Endodermal cell (in vitro differentiated cells): ENCODE measurements around the gene TFDP3. TPM values are rescaled to one million over a fixed set of nuclear protein-coding genes. Genes with fewer than 3 reads are reported as not detected.

Experiments used
- DNase-seq: peaks from one replicate; pipeline ENCODE4 v3.0.0-alpha.2; 2017
- H3K27ac ChIP-seq: 2 replicates; pipeline ENCODE4 v1.5.1; 2013; ENCODE audit warnings: mild to moderate bottlenecking, low read depth, low read length, moderate library complexity
- H3K27me3 ChIP-seq: 2 replicates; pipeline ENCODE4 v1.6.1; 2013; ENCODE audit warnings: mild to moderate bottlenecking, low read length, moderate library complexity; ENCODE audit not compliant: insufficient read depth, control insufficient read depth, poor library complexity, severe bottlenecking
- H3K36me3 ChIP-seq: 2 replicates; pipeline ENCODE4 v1.7.0; 2013; ENCODE audit warnings: mild to moderate bottlenecking, low read length, moderate library complexity; ENCODE audit not compliant: control insufficient read depth, insufficient read depth
- H3K4me1 ChIP-seq: one replicate; pipeline ENCODE4 v1.7.0; 2013; ENCODE audit warnings: low read length; ENCODE audit not compliant: control insufficient read depth, insufficient read depth
- H3K4me3 ChIP-seq: 2 replicates; pipeline ENCODE4 v1.5.1; 2013; ENCODE audit warnings: mild to moderate bottlenecking, low read length, moderate library complexity
- H3K9ac ChIP-seq: 2 replicates; pipeline ENCODE4 v1.6.1; 2013; ENCODE audit warnings: mild to moderate bottlenecking, low read length, moderate library complexity; ENCODE audit not compliant: poor library complexity, severe bottlenecking; ENCODE audit errors: extremely low read depth
- H3K9me3 ChIP-seq: 2 replicates; pipeline ENCODE4 v1.6.1; 2013; ENCODE audit warnings: mild to moderate bottlenecking, low read length, moderate library complexity; ENCODE audit not compliant: control insufficient read depth
- H3K27ac Mint-ChIP-seq: 2 replicates; pipeline ENCODE4 v1.8.0; 2020; ENCODE audit warnings: mixed read lengths
- H3K27me3 Mint-ChIP-seq: 2 replicates; pipeline ENCODE4 v1.8.0; 2021; ENCODE audit warnings: mild to moderate bottlenecking, mixed read lengths; ENCODE audit not compliant: insufficient read depth
- H3K36me3 Mint-ChIP-seq: 2 replicates; pipeline ENCODE4 v1.8.0; 2020; ENCODE audit warnings: low read depth, mixed read lengths
- H3K4me1 Mint-ChIP-seq: 2 replicates; pipeline ENCODE4 v1.8.0; 2020; ENCODE audit warnings: mixed read lengths
- H3K4me3 Mint-ChIP-seq: 2 replicates; pipeline ENCODE4 v1.8.0; 2020; ENCODE audit warnings: mild to moderate bottlenecking, moderate library complexity, mixed read lengths
- H3K9me3 Mint-ChIP-seq: 2 replicates; pipeline ENCODE4 v1.8.0; 2020; ENCODE audit warnings: mild to moderate bottlenecking, mixed read lengths
- CTCF ChIP-seq: fragments of 200-600 bp; sonication (generic); conservative IDR thresholded peaks from 2 replicates; pipeline ENCODE4 v1.5.0; 2021; ENCODE audit warnings: antibody characterized with exemption, mild to moderate bottlenecking
- WGBS, 2 experiments: methylation state at CpG; one replicate each; pipeline versions ENCODE4 v1.1.5 to v1.1.7; 2013; ENCODE audit warnings: missing lambda C conversion rate in 2 of 2, mixed read lengths in 1 of 2; ENCODE audit not compliant: insufficient coverage in 1 of 2, insufficient read length in 1 of 2; 5-methylcytosine and 5-hydroxymethylcytosine counted together
- total RNA-seq, 2 donors: library from RNA; stranded (reverse); fragmentation: NEBNext Ultra II Directional in 1 of 2; extraction: Animal tissue kit (Norgen Biotek cat#: 25700) in 1 of 2; gene quantifications; 2 replicates in 1 of 2; 3 replicates in 1 of 2; pipeline ENCODE4 v1.2.1, GENCODE V29; 2021

TFDP3 gene
- total RNA-seq, 2 donors from 2014 or later = not detected

DNA sequence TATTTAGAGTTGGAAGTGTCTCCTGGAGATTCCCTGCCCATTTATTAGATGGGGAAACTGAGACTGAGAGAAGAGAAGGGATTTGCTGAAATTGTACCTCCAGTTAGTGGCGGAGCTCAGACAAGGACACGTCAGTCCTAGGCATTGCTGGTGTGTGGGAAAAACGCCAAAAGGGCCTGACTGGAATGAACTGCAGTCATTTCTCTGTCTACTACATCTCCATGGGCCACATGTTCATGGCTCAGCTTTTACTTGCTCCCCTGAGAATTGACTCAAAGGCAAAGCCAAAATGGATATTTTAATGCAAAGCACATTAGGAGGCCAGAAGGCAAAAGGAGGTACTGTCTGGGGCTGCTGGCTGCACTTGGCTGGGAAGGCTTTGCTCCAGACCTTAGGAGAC lies 3.9 kb downstream of the TFDP3 start:
- WGBS, 2 experiments = 100% methylated on average over 2 to 3 of the region's 3 CpGs
- no peaks in the 10 kb centered on the region for H3K9me3 Mint-ChIP-seq
- no peak overlapping the region for H3K4me3 ChIP-seq

GRCh38 chrX:133213117-133213516 lies 5.0 kb downstream of the TFDP3 start:
- Mint-ChIP-seq H3K9me3 (no peaks in the 10 kb centered on the region), H3K36me3 (no peaks in the 10 kb centered on the region), H3K4me3 (no peak overlapping the region), H3K27ac (no peak overlapping the region), H3K4me1 (peaks cover 7% of the 10 kb centered on the region), H3K27me3 (no peaks in the 10 kb centered on the region)
- H3K9me3 ChIP-seq = no peaks in the 10 kb centered on the region
- no peak overlapping the region for H3K4me3 ChIP-seq
- no peak for TF ChIP-seq CTCF
- H3K27me3 ChIP-seq = no peaks in the 10 kb centered on the region
- H3K9ac ChIP-seq = no peak overlapping the region
- no peak for DNase-seq
- no peaks in the 10 kb centered on the region for H3K4me1 ChIP-seq
- no peaks in the 10 kb centered on the region for H3K36me3 ChIP-seq
- H3K27ac ChIP-seq = no peak overlapping the region
- WGBS, 2 experiments = 60 to 79% methylated on average over 1 to 5 of the region's 5 CpGs

More for the DNA sequence above, 3.9 kb downstream of the TFDP3 start:
- H3K27ac ChIP-seq = no peak overlapping the region
- Mint-ChIP-seq H3K36me3 (no peaks in the 10 kb centered on the region), H3K4me3 (no peak overlapping the region), H3K27ac (no peak overlapping the region), H3K27me3 (no peaks in the 10 kb centered on the region), H3K4me1 (peaks cover 7% of the 10 kb centered on the region)
- no peaks in the 10 kb centered on the region for H3K9me3 ChIP-seq
- TF ChIP-seq CTCF = no peak
- no peak overlapping the region for H3K9ac ChIP-seq
- H3K36me3 ChIP-seq = no peaks in the 10 kb centered on the region
- H3K27me3 ChIP-seq = no peaks in the 10 kb centered on the region
- no peak for DNase-seq
- H3K4me1 ChIP-seq = no peaks in the 10 kb centered on the region

DNA sequence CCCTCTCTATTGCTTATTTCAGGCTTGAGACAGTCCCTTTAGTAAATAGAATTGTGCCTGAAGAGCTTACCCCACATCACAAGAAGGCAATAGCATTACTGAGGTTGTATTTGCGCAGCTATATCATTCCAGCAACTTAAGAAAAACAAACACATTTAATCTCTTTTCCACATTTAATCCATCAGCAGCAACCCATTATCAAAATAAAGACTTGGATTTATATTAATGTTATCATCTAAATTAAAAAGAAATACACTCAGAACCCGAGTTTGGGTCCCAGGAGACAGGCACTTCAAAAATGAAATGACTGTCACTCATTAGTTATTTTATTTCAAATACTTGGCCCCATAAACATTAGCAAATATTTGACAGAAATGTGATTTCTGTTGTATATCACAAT lies 10.4 kb downstream of the TFDP3 start:
- 80% methylated on average over 1 of the region's 2 CpGs; no CpG with 5 or more reads in 1 of the 2 experiments for WGBS, 2 experiments
- no peak overlapping the region for H3K27ac Mint-ChIP-seq
- Histone ChIP-seq H3K36me3 (no peaks in the 10 kb centered on the region), H3K4me3 (no peak overlapping the region), H3K4me1 (no peaks in the 10 kb centered on the region), H3K9ac (no peak overlapping the region), H3K27me3 (no peaks in the 10 kb centered on the region), H3K27ac (no peak overlapping the region), H3K9me3 (no peaks in the 10 kb centered on the region)
- no peaks in the 10 kb centered on the region for H3K36me3 Mint-ChIP-seq
- DNase-seq = no peak
- H3K4me1 Mint-ChIP-seq = no peaks in the 10 kb centered on the region
- TF ChIP-seq CTCF = no peak
- H3K27me3 Mint-ChIP-seq = no peaks in the 10 kb centered on the region
- no peak overlapping the region for H3K4me3 Mint-ChIP-seq
- H3K9me3 Mint-ChIP-seq = no peaks in the 10 kb centered on the region
